Body of pancreas (tissue), 4 donors: ENCODE measurements around the gene SCN8A. TPM values are rescaled to one million over a fixed set of nuclear protein-coding genes. Genes with fewer than 3 reads are reported as not detected.

Experiments used
- ATAC-seq: fragments of 150-250 bp; one replicate; pipeline ENCODE4 v1.9.1; 2016
- DNase-seq, 4 donors: peaks; one replicate each; pipeline ENCODE4 v3.0.0-alpha.2; 2019
- H3K27ac ChIP-seq, 4 donors: fragments of 200-600 bp; sonication (generic); 1 replicate in 3 of 4; 2 replicates in 1 of 4; pipeline versions ENCODE4 v1.5.1 to v1.6.1; 2016 to 2019; ENCODE audit warnings: mild to moderate bottlenecking in 1 of 4, mixed read lengths in 1 of 4, moderate library complexity in 1 of 4
- H3K27me3 ChIP-seq, 2 donors: fragments of 200-600 bp; sonication (generic); one replicate each; pipeline ENCODE4 v1.6.0; 2016; ENCODE audit warnings: mild to moderate bottlenecking in 1 of 2
- H3K36me3 ChIP-seq, 2 donors: fragments of 200-600 bp; sonication (generic); replicated peaks in 1 of 2; 2 replicates each; pipeline ENCODE4 v1.5.1; 2016; ENCODE audit warnings: low read depth in 2 of 2; ENCODE audit not compliant: insufficient read depth in 1 of 2
- H3K4me1 ChIP-seq: fragments of 200-600 bp; sonication (generic); one replicate; pipeline ENCODE4 v1.6.0; 2016
- H3K4me3 ChIP-seq, 2 donors: fragments of 200-600 bp; sonication (generic); 1 replicate in 1 of 2; 2 replicates in 1 of 2; pipeline ENCODE4 v1.5.1; 2016 to 2019
- H3K9me3 ChIP-seq, 3 donors: fragments of 200-600 bp; sonication (generic); 1 replicate in 2 of 3; 2 replicates in 1 of 3; pipeline ENCODE4 v1.5.1; 2016
- CTCF ChIP-seq, 7 experiments: fragments of 450-650 bp in 4 of 7; fragments of 200-600 bp in 3 of 7; sonication (generic) in 3 of 7; IDR thresholded peaks; one replicate each; pipeline ENCODE4 v1.5.1; 2016 to 2019; ENCODE audit warnings: antibody characterized with exemption in 7 of 7
- POLR2A ChIP-seq, 3 donors: fragments of 450-650 bp; IDR thresholded peaks; one replicate each; pipeline ENCODE4 v1.6.1; 2016; ENCODE audit warnings: antibody characterized with exemption in 3 of 3, mild to moderate bottlenecking in 2 of 3
- WGBS, 2 donors: methylation state at CpG; one replicate each; pipeline ENCODE4 v1.1.5; 2017; 5-methylcytosine and 5-hydroxymethylcytosine counted together
- intact Hi-C: fragments of 100-400 bp; cut with DNase I; formaldehyde crosslinking; loops from one replicate; pipeline ENCODE4 v1.15.1; 2023
- total RNA-seq, 2 donors: library from RNA; depleted of rRNA; stranded (reverse); fragments of >200 nt; gene quantifications; one replicate each; pipeline ENCODE4 v1.1.0, GENCODE V29; 2016

Gene SCN8A
- total RNA-seq, 2 donors from 2014 or later = 4.9 to 11.2 TPM

GRCh38 chr12:51630256-51630880, 39.3 kb downstream of the SCN8A start:
- no peaks in the 10 kb centered on the region for H3K9me3 ChIP-seq
- no peaks in the 10 kb centered on the region for H3K36me3 ChIP-seq
- intact Hi-C loops = no loop called here
- H3K27ac ChIP-seq = no peak overlapping the region
- no peaks in the 10 kb centered on the region for H3K27me3 ChIP-seq
- H3K4me1 ChIP-seq = peaks cover 10% of the 10 kb centered on the region
- no peak for TF ChIP-seq CTCF (IDR thresholded peaks at IDR 0.05)
- no peak for ATAC-seq
- DNase-seq = no peak
- WGBS, 2 donors = 83 to 86% methylated on average over 7 of the region's 7 CpGs
- no peak overlapping the region for H3K4me3 ChIP-seq

- intact Hi-C loops = no loop called here
- H3K27ac ChIP-seq = no peak overlapping the region
- no peak for TF ChIP-seq POLR2A (IDR thresholded peaks at IDR 0.05)
- no peak for TF ChIP-seq CTCF (IDR thresholded peaks at IDR 0.05)
- H3K36me3 ChIP-seq = no peaks in the 10 kb centered on the region
- H3K9me3 ChIP-seq = no peaks in the 10 kb centered on the region
- no peaks in the 10 kb centered on the region for H3K27me3 ChIP-seq
- DNase-seq (no peak), ATAC-seq (no peak)
- H3K4me1 ChIP-seq = peaks cover 4% of the 10 kb centered on the region
- no peak overlapping the region for H3K4me3 ChIP-seq
- 78 to 83% methylated on average over 3 of the region's 3 CpGs for WGBS, 2 donors
These were observed 40.0 kb downstream of the SCN8A start for GRCh38 chr12:51630986-51631385.

- Histone ChIP-seq H3K9me3 (no peaks in the 10 kb centered on the region), H3K27ac (no peak overlapping the region), H3K4me3 (no peak overlapping the region), H3K27me3 (no peaks in the 10 kb centered on the region), H3K4me1 (no peaks in the 10 kb centered on the region), H3K36me3 (no peaks in the 10 kb centered on the region)
- intact Hi-C loops = no loop called here
- WGBS, 2 donors = 72 to 76% methylated on average over 1 of the region's 1 CpG
- TF ChIP-seq POLR2A (IDR thresholded peaks at IDR 0.05) = no peak
- TF ChIP-seq CTCF (IDR thresholded peaks at IDR 0.05) = no peak
- ATAC-seq (no peak), DNase-seq (no peak)
These were observed 40.6 kb downstream of the SCN8A start for GRCh38 chr12:51631591-51631990.

GRCh38 chr12:51632623-51633022, 41.6 kb downstream of the SCN8A start:
- intact Hi-C loops = no loop called here
- Histone ChIP-seq H3K4me1 (no peaks in the 10 kb centered on the region), H3K27ac (no peak overlapping the region), H3K27me3 (no peaks in the 10 kb centered on the region), H3K36me3 (no peaks in the 10 kb centered on the region), H3K4me3 (no peak overlapping the region), H3K9me3 (no peaks in the 10 kb centered on the region)
- 54 to 61% methylated on average over 2 of the region's 2 CpGs for WGBS, 2 donors
- ATAC-seq (no peak), DNase-seq (no peak)
- TF ChIP-seq CTCF (IDR thresholded peaks at IDR 0.05) (no peak), POLR2A (IDR thresholded peaks at IDR 0.05) (no peak)

GRCh38 chr12:51635346-51635745, 44.3 kb downstream of the SCN8A start:
- Histone ChIP-seq H3K4me3 (no peak overlapping the region), H3K27me3 (no peaks in the 10 kb centered on the region), H3K27ac (no peak overlapping the region), H3K36me3 (no peaks in the 10 kb centered on the region), H3K9me3 (no peaks in the 10 kb centered on the region), H3K4me1 (no peaks in the 10 kb centered on the region)
- TF ChIP-seq POLR2A (IDR thresholded peaks at IDR 0.05) (no peak), CTCF (IDR thresholded peaks at IDR 0.05) (no peak)
- DNase-seq (no peak), ATAC-seq (no peak)
- intact Hi-C loops = no loop called here
- 72 to 85% methylated on average over 1 of the region's 1 CpG for WGBS, 2 donors
